GM19467 (cell line): ENCODE measurements around the gene BTBD17.

ENCODE experiments used
- ATAC-seq: cut with Tn5 transposase; IDR thresholded peaks from one replicate; pipeline ENCODE4 v1.9.1; 2021; ENCODE audit warnings: mild to moderate bottlenecking, moderate library complexity; ENCODE audit not compliant: unreplicated experiment

The BTBD17 gene

DNA sequence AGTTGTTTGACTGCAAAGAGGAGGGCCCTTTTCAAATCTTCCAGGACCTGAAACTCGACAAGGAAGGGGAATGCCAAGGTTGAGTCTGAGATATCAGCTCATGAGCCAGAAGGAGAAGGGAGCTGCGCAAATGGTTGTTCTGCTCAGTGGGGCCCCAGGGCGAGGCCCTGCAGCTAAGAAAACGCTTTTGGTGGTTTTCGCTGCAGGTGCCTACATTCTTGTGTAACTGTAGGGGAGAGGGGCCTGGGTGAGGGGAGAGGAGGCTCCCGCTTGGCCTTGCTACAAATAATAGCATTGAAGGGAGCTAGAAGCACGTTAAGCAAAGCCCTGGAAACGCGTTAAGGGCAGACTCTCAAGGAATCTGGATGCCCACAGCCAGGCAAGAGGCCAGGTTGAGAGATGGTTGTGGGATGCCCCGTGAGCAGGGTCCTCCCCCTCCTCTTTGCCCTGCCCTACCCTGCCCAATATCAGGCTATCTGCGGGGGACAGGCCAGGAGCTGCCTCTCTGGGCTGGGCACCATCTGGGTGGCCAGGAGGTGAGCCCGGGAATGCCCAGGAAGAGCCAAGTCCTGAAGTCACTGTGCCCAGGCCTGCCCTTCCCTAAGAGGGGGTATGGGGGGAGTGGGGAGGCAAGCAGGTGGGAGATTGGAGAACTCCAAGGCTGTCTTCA, 27.6 kb upstream of the BTBD17 start:
- no peak for ATAC-seq

DNA sequence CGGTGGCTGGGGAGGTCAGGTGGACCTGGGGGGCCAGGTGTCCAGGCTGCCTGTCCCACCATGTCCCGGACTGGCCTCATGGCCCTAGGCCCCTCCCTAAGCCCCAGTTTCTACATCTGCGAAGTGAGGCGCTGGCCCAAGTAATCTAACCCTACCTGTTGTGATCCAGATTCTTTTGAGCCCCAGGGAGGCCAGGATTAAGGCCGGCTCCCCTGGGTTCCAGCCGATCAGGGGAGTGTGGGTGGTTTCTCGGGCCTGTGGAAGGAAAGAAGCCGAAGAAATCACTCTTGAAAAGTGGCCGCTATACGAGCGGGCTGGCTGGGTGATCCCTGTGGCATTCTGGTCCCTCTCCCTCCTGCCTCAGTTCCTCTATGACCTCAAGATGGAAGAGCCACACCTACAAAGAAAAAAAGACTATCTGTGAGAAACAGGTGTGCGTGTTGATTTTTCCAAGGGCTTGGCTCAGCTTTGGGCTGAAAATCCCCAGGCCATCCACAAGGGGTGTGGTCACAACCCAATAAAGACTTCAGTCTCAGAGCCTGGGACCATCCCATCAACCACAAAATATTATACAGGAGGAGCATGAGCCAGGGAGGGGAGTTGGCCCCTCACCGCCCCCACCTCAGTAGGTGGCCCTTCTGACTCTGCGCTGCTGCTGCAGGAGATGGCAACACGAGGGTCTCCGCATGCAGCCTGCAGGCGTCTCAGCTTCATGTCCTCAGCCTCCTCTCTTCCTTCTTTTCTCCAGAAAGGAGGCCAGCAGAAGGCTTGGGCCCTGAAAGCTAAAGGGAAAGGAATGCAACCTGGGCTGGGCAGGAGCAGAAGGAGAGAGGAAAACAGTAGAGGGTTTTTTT, 25.9 kb upstream of the BTBD17 start:
- ATAC-seq = no peak

DNA sequence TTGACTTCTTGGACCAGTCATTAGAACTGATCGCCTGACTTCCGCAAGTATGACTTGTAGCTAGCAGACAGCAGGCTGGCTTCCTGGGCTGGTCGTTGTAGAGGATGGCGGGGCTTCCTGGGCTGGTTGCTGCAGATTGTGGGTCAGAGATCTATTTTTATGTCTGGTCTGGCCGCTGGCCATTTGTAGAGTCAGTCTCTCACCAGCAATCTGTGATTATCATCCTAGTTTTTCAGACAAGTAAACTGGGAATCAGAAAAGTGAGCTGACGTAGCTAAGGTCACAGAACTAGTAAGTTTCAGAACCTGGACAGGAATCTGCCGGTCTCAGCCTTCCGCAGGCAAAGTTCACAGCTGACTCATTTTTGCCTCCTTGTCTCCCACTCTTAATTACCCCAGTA, 24.7 kb upstream of the BTBD17 start:
- no peak for ATAC-seq

- no peak for ATAC-seq
Measured at GRCh38 chr17:74385201-74385600, 23.5 kb upstream of the BTBD17 start.

- no peak for ATAC-seq
Measured at GRCh38 chr17:74383141-74383540, 21.5 kb upstream of the BTBD17 start.

GRCh38 chr17:74380959-74381808, 19.5 kb upstream of the BTBD17 start:
- ATAC-seq = no peak

DNA sequence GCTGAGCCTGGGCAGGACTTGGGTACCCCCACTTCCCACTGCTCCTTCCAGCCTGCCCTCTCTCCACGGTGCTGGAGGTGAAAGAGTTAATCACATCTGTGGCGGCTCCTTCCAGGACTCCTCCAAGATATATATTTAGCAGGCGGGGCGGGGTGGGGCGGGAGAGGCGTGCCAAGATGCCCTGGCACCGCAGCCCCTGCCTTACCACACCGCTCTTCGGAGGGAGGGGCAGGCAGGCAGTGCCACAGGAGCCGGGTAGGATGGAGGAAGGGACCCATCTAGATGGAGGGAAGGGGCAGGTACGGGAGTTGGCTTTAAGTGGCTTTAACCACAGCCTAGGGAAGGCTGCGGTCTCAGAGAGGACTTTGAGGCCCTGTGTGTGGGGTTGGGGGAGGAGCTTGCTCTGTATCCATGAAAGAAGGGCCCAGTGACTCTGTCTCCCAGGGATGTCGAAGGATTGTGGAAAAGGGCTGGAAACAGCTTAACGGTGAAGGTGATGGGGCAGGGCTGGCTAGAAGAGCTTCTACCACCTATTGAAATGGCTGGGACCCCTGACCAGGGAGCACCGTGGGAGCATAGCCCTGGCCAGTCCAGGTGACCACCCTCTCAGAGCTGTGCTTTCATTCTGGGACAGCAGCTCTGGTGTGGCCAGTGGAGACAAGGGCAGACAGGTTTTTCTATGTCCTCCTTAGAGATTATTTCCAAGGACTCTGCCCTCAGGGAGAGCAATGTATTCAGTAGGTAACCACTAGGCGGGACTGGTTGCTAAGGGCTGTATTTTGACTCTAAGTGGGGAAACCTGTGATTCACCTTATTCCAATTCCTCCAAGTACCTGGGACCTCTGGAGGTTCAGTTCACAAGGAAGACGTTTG, 18.7 kb upstream of the BTBD17 start:
- ATAC-seq = no peak

DNA sequence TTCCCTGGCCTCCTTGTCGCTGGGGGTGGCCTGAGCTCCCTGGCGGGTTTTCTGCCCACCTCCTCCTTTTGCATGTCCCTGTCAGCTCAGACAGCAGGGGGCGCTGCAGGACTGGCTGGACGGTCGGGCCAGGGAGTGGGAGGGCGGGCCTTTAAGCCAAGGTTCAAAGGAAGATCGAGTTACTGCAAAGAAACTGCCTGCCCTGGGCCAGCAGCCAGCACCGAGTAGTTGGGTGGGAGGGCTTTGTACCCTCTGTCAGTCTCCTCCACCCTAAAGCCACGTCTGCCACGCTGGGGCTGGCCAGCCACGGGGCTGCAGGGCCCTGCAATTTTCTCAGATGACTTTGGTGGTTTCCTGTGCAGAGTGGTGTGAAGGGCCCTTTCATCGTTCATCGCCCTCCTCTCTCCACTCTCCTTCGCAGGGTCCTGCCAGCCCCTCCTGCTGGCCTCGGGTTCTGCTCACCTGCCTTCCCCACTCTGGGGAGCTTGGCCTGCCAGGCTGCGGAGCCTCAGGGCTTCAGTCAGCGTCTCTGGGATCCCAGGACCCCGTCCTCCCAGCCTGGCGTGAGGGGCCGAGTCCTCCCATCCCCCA, 17.9 kb upstream of the BTBD17 start:
- no peak for ATAC-seq

DNA sequence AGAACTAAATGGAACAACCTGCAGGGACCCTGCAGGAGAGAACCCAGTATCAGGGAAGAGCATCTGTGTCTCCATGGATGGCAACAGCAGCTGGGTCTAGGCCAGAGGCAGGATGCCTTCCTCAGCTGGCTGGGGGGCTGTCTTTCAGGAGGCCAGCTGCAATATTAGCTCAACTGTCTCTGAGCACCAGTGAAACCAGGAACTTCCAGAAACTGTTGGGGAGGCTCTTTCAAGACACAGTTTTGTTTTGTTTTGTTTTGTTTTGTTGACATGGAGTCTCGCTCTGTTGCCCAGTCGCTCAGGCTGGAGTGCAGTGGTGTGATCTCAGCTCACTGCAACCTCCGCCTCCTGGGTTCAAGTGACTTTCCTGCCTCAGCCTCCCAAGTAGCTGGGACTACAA, 13.2 kb upstream of the BTBD17 start:
- no peak for ATAC-seq

DNA sequence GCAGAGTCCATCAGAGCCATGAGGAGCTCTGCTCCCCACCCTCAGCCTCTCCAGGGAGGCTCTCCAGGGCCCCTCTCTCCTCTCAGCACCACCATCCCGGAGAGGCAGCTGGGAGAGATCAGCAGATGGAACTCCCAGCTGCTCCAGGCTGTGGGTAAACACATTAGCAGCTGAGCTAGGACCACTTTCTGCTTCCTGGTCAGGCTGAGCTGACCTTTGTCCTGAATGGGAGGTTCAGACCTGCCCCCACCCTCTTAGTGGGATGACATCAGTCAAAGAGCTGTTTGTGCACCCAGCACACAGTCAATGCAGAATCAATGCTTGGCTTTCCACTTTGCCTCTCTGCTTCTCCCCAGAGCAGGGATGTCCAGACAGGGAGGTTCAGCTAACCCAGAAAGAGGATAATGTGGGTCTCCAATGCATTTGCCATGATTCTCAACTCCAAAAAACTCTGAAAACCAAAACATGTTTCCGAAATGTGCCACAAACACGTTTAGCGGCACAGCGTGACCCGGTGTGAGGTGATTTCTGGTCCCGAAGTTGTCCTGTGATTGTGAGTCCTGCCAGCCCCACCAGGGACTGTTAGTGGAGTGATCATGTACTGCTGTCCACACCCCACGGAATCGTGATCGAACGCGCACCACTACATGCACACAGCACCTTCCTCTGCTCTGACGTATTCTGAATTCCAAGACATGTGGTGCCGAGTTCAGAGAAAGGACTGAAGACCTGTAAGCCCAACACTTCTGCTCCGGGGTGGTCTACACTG, 12.4 kb upstream of the BTBD17 start:
- ATAC-seq = no peak

- no peak for ATAC-seq
Measured at GRCh38 chr17:74372426-74372825, 10.8 kb upstream of the BTBD17 start.

GRCh38 chr17:74371653-74372147, 10.0 kb upstream of the BTBD17 start:
- ATAC-seq = no peak

GRCh38 chr17:74369665-74370490, 8.2 kb upstream of the BTBD17 start:
- ATAC-seq = no peak

DNA sequence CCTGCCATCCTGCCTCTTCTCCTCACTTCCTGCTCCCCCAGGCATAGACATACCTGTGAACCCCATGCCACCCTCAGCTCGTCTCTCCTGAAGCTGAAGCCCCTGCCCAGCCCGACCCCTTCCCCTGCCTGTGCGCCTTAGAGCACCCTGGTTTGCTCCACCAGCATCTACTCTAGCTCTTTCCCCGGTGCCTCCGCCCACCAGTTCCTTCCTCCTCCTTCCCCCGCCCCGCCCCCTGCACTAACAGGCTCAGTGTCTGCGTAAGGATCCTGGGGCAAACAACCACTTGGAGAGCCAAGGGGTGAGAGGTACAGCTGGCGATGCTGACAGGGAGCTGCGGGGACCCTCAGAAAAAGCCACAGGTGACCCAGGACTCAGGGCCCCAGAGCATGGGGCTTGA, 7.6 kb upstream of the BTBD17 start:
- no peak for ATAC-seq

DNA sequence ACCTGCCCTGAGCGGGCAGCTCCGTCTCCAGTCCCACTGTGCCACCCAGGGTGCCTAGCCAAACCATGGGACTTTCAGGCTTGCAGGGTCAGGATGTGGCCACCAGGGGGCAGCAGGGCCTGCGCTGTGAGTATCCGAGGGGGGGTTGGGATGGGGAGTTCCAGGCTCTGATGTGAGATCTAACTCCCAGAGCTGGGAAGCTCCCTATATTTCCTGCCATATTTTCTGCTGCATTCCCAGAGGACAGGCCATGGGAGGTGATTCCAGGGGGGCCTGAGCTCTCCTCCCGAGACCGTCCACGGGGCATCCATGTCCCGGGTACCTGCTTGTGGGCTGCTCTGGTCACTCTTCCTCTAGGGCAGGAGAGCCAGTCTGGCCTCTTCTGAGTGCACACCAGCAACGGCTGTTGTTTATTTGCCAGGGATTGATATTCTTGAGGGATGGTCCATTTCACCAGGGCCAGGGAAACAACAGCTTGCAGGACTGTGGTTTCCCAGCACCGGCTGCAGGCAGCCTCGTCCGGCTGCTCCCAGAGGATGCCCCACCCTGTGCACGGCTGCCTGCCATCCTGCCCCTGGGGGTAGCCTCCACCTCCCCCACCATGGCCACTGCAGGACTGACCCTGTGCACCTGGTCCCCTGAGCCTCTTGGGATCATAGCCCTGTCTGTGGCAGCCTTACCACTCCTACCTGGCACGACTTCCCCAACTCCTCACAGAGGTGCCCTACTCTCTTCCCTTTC, 6.8 kb upstream of the BTBD17 start:
- ATAC-seq = no peak

GRCh38 chr17:74367206-74367605, 5.5 kb upstream of the BTBD17 start, which contains the start of gene GPR142:
GPR142 (plus strand) TSS chr17:74367506; CDS start chr17:74369541, 2,035 bp downstream.
- no peak for ATAC-seq

DNA sequence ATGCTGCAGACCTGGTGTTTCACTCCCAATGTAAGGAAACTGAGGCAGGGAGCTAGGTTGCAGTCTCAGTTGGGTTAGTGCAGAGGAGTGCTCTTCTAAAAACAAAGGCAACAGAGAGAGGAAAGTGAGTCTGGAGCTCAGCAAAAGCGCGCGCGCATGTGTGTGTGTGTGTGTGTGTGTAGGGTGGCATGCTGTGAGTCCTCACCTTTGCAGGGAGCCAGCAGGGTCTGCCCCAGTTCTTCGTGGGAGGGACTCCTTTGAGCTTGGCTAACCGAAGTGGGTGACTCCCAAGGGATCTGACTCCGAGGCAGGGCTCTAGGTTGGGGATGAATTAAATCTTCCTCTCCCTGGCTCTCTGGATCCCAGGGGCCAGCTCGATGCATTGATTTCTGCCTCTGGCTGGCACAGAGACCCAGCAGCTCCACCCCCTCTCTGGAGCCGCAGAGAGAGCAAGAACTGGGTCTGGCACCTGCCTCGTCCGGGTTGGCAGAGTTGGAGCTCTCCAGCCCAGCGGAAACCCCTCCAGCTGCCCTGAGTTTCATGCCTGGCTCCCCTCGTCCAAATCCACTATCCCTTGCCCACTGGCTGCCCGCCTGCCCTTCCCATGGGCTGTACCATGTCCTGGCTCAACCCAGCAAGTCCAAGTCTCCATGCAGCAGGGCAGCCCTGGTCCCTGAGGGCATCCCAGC, 1.3 kb upstream of the BTBD17 start:
- ATAC-seq = no peak
